ENCODE measurements around the gene NIPAL1.

The NIPAL1 gene

GRCh38 chr4:48065587-48066052 lies 49.0 kb downstream of the NIPAL1 start:
- DNase-seq (ENCODE audit: low read depth in 2 of 2): no peak

- DNase-seq (ENCODE audit: low read depth in 2 of 2): no peak
These were observed 51.0 kb downstream of the NIPAL1 start for GRCh38 chr4:48067536-48067935.

GRCh38 chr4:48068182-48068581 lies 51.6 kb downstream of the NIPAL1 start:
- no peak for DNase-seq (ENCODE audit: low read depth in 2 of 2)

GRCh38 chr4:48069026-48069425 lies 52.5 kb downstream of the NIPAL1 start:
- no peak for DNase-seq (ENCODE audit: low read depth in 2 of 2)

- DNase-seq (ENCODE audit: low read depth in 2 of 2): no peak
These were observed 54.6 kb downstream of the NIPAL1 start for GRCh38 chr4:48071191-48071590.

- DNase-seq (ENCODE audit: low read depth in 2 of 2): no peak
These were observed 57.1 kb downstream of the NIPAL1 start for GRCh38 chr4:48073567-48074103.

GRCh38 chr4:48074657-48075056 lies 58.1 kb downstream of the NIPAL1 start:
- DNase-seq (ENCODE audit: low read depth in 2 of 2): no peak

GRCh38 chr4:48078425-48078824 lies 61.9 kb downstream of the NIPAL1 start:
- DNase-seq (ENCODE audit: low read depth in 2 of 2): no peak

- no peak for DNase-seq (ENCODE audit: low read depth in 2 of 2)
These were observed 62.5 kb downstream of the NIPAL1 start for GRCh38 chr4:48078862-48079655.

GRCh38 chr4:48079972-48080391 lies 63.4 kb downstream of the NIPAL1 start:
- no peak for DNase-seq (ENCODE audit: low read depth in 2 of 2)

GRCh38 chr4:48081196-48081595 lies 64.6 kb downstream of the NIPAL1 start:
- no peak for DNase-seq (ENCODE audit: low read depth in 2 of 2)

GRCh38 chr4:48082956-48083355 lies 66.4 kb downstream of the NIPAL1 start:
- no peak for DNase-seq (ENCODE audit: low read depth in 2 of 2)

GRCh38 chr4:48085821-48086589 lies 69.4 kb downstream of the NIPAL1 start:
- no peak for DNase-seq (ENCODE audit: low read depth in 2 of 2)
